GM12864 (cell line): ENCODE measurements around the gene MAST2.

Experiments
- DNase-seq: peaks from one replicate; pipeline ENCODE4 v3.0.0-alpha.2; 2011; ENCODE audit warnings: low read depth
- H3K4me3 ChIP-seq: 2 replicates; pipeline ENCODE4 v1.5.1; 2011; ENCODE audit warnings: mild to moderate bottlenecking, low read depth, low read length, control low read depth
- CTCF ChIP-seq: IDR thresholded peaks from 2 replicates; pipeline ENCODE4 v1.5.1; 2011; ENCODE audit warnings: low read depth, mild to moderate bottlenecking, moderate library complexity, low read length, control low read depth, inconsistent platforms; ENCODE audit errors: missing control alignments

MAST2 gene

GRCh38 chr1:46019348-46019747 lies 215.9 kb downstream of the MAST2 start:
- TF ChIP-seq CTCF: no peak
- no peak overlapping the region for H3K4me3 ChIP-seq
- DNase-seq: no peak

- H3K4me3 ChIP-seq: no peak overlapping the region
- DNase-seq: no peak
- TF ChIP-seq CTCF: no peak
Measured at GRCh38 chr1:46020010-46020409, 216.6 kb downstream of the MAST2 start.

- no peak for TF ChIP-seq CTCF
- no peak overlapping the region for H3K4me3 ChIP-seq
- no peak for DNase-seq
Measured at GRCh38 chr1:46021046-46021996, 217.9 kb downstream of the MAST2 start.

- H3K4me3 ChIP-seq: no peak overlapping the region
- no peak for DNase-seq
- TF ChIP-seq CTCF: no peak
Measured at GRCh38 chr1:46026531-46026930, 223.1 kb downstream of the MAST2 start.

- TF ChIP-seq CTCF: no peak
- DNase-seq: no peak
Measured at GRCh38 chr1:46027788-46028573, 224.6 kb downstream of the MAST2 start.

GRCh38 chr1:46030074-46030870 lies 226.9 kb downstream of the MAST2 start:
- no peak for TF ChIP-seq CTCF
- no peak overlapping the region for H3K4me3 ChIP-seq
- DNase-seq: no peak

More at GRCh38 chr1:46027788-46028573, 224.6 kb downstream of the MAST2 start:
- no peak overlapping the region for H3K4me3 ChIP-seq
